ENCODE results near the gene HK3.
A peak's percentile ranks its signal among the peaks of the same experiment; 100 is the strongest.

Gene HK3

DNA sequence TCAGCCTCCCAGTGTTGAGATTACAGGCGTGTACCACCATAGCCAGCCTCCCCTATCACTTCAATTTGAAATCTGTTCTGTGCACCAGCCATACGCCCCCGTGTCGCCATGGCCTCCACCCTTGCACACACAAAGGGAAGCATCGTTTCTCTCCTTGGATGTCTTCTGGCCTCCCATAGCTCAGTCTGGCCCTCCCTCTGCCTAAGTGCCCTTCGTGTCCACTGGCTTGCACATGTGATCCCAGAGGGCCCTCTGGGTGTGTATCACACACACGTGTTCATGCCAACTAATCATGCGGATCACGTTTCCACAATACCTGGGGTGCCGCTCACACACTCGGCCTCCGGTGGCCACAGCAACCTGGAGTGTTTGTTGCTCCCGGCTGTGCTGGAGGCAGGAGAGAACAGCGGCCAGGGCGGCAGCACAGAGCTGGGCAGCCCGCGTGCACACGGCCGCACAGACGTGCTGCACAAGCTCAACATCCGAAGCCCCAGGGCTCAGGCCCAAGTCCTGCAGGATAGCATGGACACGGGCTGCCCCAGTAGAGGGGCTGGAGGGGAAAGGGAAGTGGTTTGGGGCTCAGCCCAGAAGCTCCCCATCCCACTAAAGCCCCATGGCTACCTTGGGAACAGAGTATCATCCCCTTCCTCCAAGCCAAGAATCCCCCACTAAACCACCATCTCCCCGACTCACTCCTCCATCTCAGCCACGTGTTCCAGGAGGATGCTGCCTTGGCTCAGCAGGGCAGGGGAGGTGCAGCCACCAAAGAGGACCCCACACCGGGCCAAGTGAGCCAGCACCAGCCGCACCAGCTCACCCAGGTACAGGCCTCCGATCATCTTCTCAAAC lies 10.9 kb downstream of the HK3 start:
- H2BK5ac ChIP-seq (ENCODE audit: low read length): peak overlapping the region; percentile 20
- no peak overlapping the region for H3K4me2 ChIP-seq (ENCODE audit: insufficient read depth, low read length, poor library complexity, severe bottlenecking)
- H4K91ac ChIP-seq (ENCODE audit: low read depth, low read length, poor library complexity): peak overlapping the region; percentile 90
- H2AK5ac ChIP-seq (ENCODE audit: low read depth, low read length): peak overlapping the region; percentile 20
- no peaks in the 10 kb centered on the region for H3K79me1 ChIP-seq (ENCODE audit: low read depth, low read length)
- DNase-seq (ENCODE audit: low spot score): no peak
- H3K4me1 ChIP-seq (ENCODE audit: control insufficient read depth in 2 of 2, insufficient read depth in 1 of 2, low read depth in 1 of 2, low read length in 2 of 2): peaks cover 0 to 20% of the 10 kb centered on the region in 2 donors
- H3K27me3 ChIP-seq (ENCODE audit: control insufficient read depth in 3 of 3, insufficient read depth in 3 of 3, low read depth in 1 of 3, low read length in 3 of 3): peaks cover 0 to 32% (median 0%) of the 10 kb centered on the region in 3 experiments
- peaks cover 0 to 2% of the 10 kb centered on the region in 2 donors for H3K9me3 ChIP-seq (replicated peaks in 1 of 2; ENCODE audit: control insufficient read depth in 2 of 2, insufficient read depth in 1 of 2, low read depth in 1 of 2, low read length in 2 of 2)
- no peaks in the 10 kb centered on the region for H3K36me3 ChIP-seq (replicated peaks in 1 of 2; ENCODE audit: control insufficient read depth in 2 of 2, insufficient read depth in 2 of 2, low read length in 2 of 2)
- H2BK120ac ChIP-seq (ENCODE audit: low read depth, low read length): no peak overlapping the region
- H3K14ac ChIP-seq (ENCODE audit: low read length): peak overlapping the region; percentile 67
- no CpG with 5 or more reads among the region's 27 CpGs for WGBS, 2 donors (ENCODE audit: extremely low coverage in 2 of 2, insufficient read length in 2 of 2, insufficient replicate concordance in 1 of 2)
- no peak overlapping the region for H2BK12ac ChIP-seq (ENCODE audit: low read length)
- peak overlapping the region; percentile 14 for H2BK15ac ChIP-seq (ENCODE audit: low read length)
- no peak overlapping the region for H3K9ac ChIP-seq (ENCODE audit: low read depth, low read length, poor library complexity)
- H3K4ac ChIP-seq (ENCODE audit: low read length): no peak overlapping the region
- no peak overlapping the region for H3K4me3 ChIP-seq (ENCODE audit: low read length in 2 of 2)
- H3K27ac ChIP-seq (replicated peaks; ENCODE audit: low read length): no peak overlapping the region
- H4K8ac ChIP-seq (ENCODE audit: low read depth, low read length): no peak overlapping the region
- H3K18ac ChIP-seq (ENCODE audit: low read length): peak overlapping the region; percentile 68
- H3K23ac ChIP-seq (ENCODE audit: low read depth, low read length, poor library complexity): peak overlapping the region; percentile 75
- H2AFZ ChIP-seq (ENCODE audit: low read length): no peak overlapping the region

DNA sequence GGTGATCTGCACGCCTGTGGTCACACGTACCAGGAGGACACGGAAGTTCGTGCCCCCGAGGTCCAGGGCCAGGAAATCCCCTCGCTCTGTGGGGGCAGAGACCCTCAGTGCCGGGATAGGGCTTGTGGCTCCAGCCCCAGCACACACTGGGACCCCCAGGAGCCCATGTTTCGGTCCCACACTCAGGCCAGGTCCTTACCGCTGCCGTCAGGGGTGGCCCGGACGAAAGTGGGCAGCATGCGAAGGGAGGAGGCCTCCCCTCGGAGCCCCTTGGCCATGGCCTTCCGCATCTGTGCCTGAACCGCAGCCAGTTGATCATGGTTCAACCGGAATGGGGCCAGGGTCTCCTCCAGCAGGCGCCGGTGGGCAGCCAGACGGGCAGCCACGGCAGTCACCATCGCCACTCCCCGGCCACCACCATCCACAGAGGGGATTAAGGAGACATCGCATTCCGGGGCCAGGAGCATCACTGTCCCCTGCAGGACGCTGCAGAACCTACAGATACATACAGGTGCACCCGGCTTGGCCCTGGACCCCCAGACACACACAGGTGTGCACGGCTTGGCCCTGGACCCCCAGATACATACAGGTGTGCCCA lies 11.8 kb downstream of the HK3 start:
- Histone ChIP-seq H3K27ac (replicated peaks; ENCODE audit: low read length) (no peak overlapping the region), H2BK120ac (ENCODE audit: low read depth, low read length) (no peak overlapping the region), H4K91ac (ENCODE audit: low read depth, low read length, poor library complexity) (no peak overlapping the region), H2AFZ (ENCODE audit: low read length) (no peak overlapping the region), H3K4me3 (ENCODE audit: low read length in 2 of 2) (no peak overlapping the region), H3K14ac (ENCODE audit: low read length) (no peak overlapping the region), H3K23ac (ENCODE audit: low read depth, low read length, poor library complexity) (peak overlapping the region; percentile 2), H4K8ac (ENCODE audit: low read depth, low read length) (no peak overlapping the region), H3K27me3 (ENCODE audit: control insufficient read depth in 3 of 3, insufficient read depth in 3 of 3, low read depth in 1 of 3, low read length in 3 of 3) (peaks cover 0 to 26% (median 0%) of the 10 kb centered on the region in 3 experiments), H3K79me1 (ENCODE audit: low read depth, low read length) (no peaks in the 10 kb centered on the region), H3K18ac (ENCODE audit: low read length) (peak overlapping the region; percentile 69), H3K4me2 (ENCODE audit: insufficient read depth, low read length, poor library complexity, severe bottlenecking) (no peak overlapping the region), H3K4me1 (ENCODE audit: control insufficient read depth in 2 of 2, insufficient read depth in 1 of 2, low read depth in 1 of 2, low read length in 2 of 2) (peaks cover 0 to 28% of the 10 kb centered on the region in 2 donors), H3K4ac (ENCODE audit: low read length) (no peak overlapping the region), H2BK15ac (ENCODE audit: low read length) (peak overlapping the region; percentile 53), H3K36me3 (replicated peaks in 1 of 2; ENCODE audit: control insufficient read depth in 2 of 2, insufficient read depth in 2 of 2, low read length in 2 of 2) (no peaks in the 10 kb centered on the region), H2BK5ac (ENCODE audit: low read length) (no peak overlapping the region), H3K9me3 (replicated peaks in 1 of 2; ENCODE audit: control insufficient read depth in 2 of 2, insufficient read depth in 1 of 2, low read depth in 1 of 2, low read length in 2 of 2) (peaks cover 0 to 2% of the 10 kb centered on the region in 2 donors), H3K9ac (ENCODE audit: low read depth, low read length, poor library complexity) (no peak overlapping the region), H2AK5ac (ENCODE audit: low read depth, low read length) (peak overlapping the region; percentile 76), H2BK12ac (ENCODE audit: low read length) (no peak overlapping the region)
- no CpG with 5 or more reads among the region's 28 CpGs for WGBS, 2 donors (ENCODE audit: extremely low coverage in 2 of 2, insufficient read length in 2 of 2, insufficient replicate concordance in 1 of 2)
- DNase-seq (ENCODE audit: low spot score): no peak

DNA sequence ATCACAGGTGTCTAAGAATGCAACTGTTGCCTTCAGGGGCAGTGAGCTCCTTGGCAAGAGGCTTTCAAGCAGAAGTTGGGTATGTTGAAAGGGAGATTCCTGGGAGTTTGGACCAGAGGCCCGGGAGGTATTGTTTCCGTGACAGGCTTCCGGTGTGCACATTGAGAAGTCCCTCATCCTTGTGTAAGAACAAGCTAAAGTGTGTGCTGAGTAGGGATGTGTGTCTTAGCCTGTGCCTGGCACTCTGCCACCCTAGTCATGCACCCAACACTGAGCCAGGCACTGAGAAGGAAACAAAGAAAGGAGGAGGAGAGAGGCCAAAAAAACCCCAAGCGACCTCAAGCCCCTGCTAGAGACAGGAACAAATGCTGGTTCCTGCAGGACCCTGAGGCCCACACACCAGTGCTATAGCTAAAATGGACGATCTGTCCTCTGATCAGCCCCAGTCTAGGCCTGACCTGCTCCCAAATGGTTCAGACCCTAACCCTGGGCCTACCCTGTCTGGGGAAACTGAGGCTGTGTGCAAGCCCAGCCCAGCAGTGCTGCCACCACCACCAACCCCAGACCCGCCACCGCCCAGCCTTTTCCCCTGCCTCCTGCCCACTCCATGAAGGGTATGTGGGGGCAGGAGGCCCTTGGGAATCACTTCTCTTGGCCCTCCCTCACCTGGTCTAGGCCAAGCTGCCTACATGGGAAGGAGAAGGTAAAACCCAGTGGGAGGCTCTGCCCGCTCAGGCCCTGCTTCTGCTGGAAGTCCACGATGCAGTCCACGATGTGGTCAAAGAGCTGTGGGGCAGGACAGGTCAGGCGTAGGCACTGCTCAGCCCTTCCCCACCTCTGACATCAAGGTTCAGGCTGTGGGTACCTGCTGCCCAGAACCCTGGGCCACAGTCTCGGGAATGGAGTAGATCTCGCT lies 12.6 kb downstream of the HK3 start:
- Histone ChIP-seq H4K8ac (ENCODE audit: low read depth, low read length) (no peak overlapping the region), H3K27ac (replicated peaks; ENCODE audit: low read length) (no peak overlapping the region), H3K14ac (ENCODE audit: low read length) (no peak overlapping the region), H3K18ac (ENCODE audit: low read length) (peak overlapping the region; percentile 69), H2BK5ac (ENCODE audit: low read length) (no peak overlapping the region), H2BK120ac (ENCODE audit: low read depth, low read length) (no peak overlapping the region), H3K27me3 (ENCODE audit: control insufficient read depth in 3 of 3, insufficient read depth in 3 of 3, low read depth in 1 of 3, low read length in 3 of 3) (peaks cover 0 to 23% (median 0%) of the 10 kb centered on the region in 3 experiments), H2AFZ (ENCODE audit: low read length) (no peak overlapping the region), H2BK15ac (ENCODE audit: low read length) (peak overlapping the region; percentile 53), H3K4me2 (ENCODE audit: insufficient read depth, low read length, poor library complexity, severe bottlenecking) (no peak overlapping the region), H3K9me3 (replicated peaks in 1 of 2; ENCODE audit: control insufficient read depth in 2 of 2, insufficient read depth in 1 of 2, low read depth in 1 of 2, low read length in 2 of 2) (peaks cover 0 to 2% of the 10 kb centered on the region in 2 donors), H3K4me1 (ENCODE audit: control insufficient read depth in 2 of 2, insufficient read depth in 1 of 2, low read depth in 1 of 2, low read length in 2 of 2) (peaks cover 0 to 31% of the 10 kb centered on the region in 2 donors), H3K36me3 (replicated peaks in 1 of 2; ENCODE audit: control insufficient read depth in 2 of 2, insufficient read depth in 2 of 2, low read length in 2 of 2) (no peaks in the 10 kb centered on the region), H2BK12ac (ENCODE audit: low read length) (no peak overlapping the region), H3K79me1 (ENCODE audit: low read depth, low read length) (no peaks in the 10 kb centered on the region), H3K9ac (ENCODE audit: low read depth, low read length, poor library complexity) (no peak overlapping the region), H3K4me3 (ENCODE audit: low read length in 2 of 2) (no peak overlapping the region), H2AK5ac (ENCODE audit: low read depth, low read length) (peak overlapping the region; percentile 76), H3K4ac (ENCODE audit: low read length) (no peak overlapping the region), H3K23ac (ENCODE audit: low read depth, low read length, poor library complexity) (peak overlapping the region; percentile 2), H4K91ac (ENCODE audit: low read depth, low read length, poor library complexity) (no peak overlapping the region)
- WGBS, 2 donors (ENCODE audit: extremely low coverage in 2 of 2, insufficient read length in 2 of 2, insufficient replicate concordance in 1 of 2): no CpG with 5 or more reads among the region's 13 CpGs
- no peak for DNase-seq (ENCODE audit: low spot score)

All from neuronal stem cell (in vitro differentiated cells).